Hepatocyte (in vitro differentiated cells): Measurements from ENCODE around the gene SLC7A8.

Experiments
- CTCF ChIP-seq: fragments of 200-600 bp; sonication (generic); IDR thresholded peaks from 2 replicates; pipeline ENCODE4 v1.5.1; 2016; ENCODE audit warnings: antibody characterized with exemption, mild to moderate bottlenecking; ENCODE audit not compliant: poor library complexity
- EZH2 ChIP-seq: fragments of 200-600 bp; sonication (generic); IDR thresholded peaks from 2 replicates; pipeline ENCODE4 v1.6.1; 2016; ENCODE audit warnings: antibody characterized with exemption, mild to moderate bottlenecking, borderline replicate concordance
- EZH2phosphoT487 ChIP-seq: fragments of 200-600 bp; sonication (generic); IDR thresholded peaks from one replicate; pipeline ENCODE4 v1.6.1; 2018; ENCODE audit warnings: antibody characterized with exemption, mild to moderate bottlenecking, low read depth, moderate library complexity; ENCODE audit not compliant: unreplicated experiment, severe bottlenecking

- no peak for TF ChIP-seq CTCF
- no peak for TF ChIP-seq EZH2
- no peak for TF ChIP-seq EZH2phosphoT487
Observed at GRCh38 chr14:23117371-23118020, 66.0 kb downstream of the SLC7A8 start.
